WTC11 (cell line): ENCODE results near the gene ZNF286A.

ENCODE experiments used
- ATF2 ChIP-seq: sonication (generic); formaldehyde crosslinking; IDR thresholded peaks from 2 replicates; pipeline ENCODE4 v1.8.1; 2022; ENCODE audit warnings: low read depth, missing genetic modification reagents, borderline replicate concordance
- CTCF ChIP-seq: fragments of 200-600 bp; IDR thresholded peaks from 2 replicates; pipeline ENCODE4 v1.8.0; 2022; ENCODE audit warnings: antibody characterized with exemption
- GABPB1 ChIP-seq: sonication (generic); formaldehyde crosslinking; IDR thresholded peaks from 2 replicates; pipeline ENCODE4 v1.8.1; 2023; ENCODE audit warnings: mild to moderate bottlenecking, missing genetic modification reagents
- HMGXB4 ChIP-seq: sonication (generic); formaldehyde crosslinking; IDR thresholded peaks from 2 replicates; pipeline ENCODE4 v1.8.1; 2023; ENCODE audit warnings: mild to moderate bottlenecking, moderate library complexity, missing genetic modification reagents
- IRF2 ChIP-seq: sonication (generic); formaldehyde crosslinking; IDR thresholded peaks from 2 replicates; pipeline ENCODE4 v1.8.0; 2022; ENCODE audit warnings: low read depth, missing genetic modification reagents, borderline replicate concordance
- MAX ChIP-seq: sonication (generic); formaldehyde crosslinking; IDR thresholded peaks from 2 replicates; pipeline ENCODE4 v1.8.0; 2022; ENCODE audit warnings: mild to moderate bottlenecking, missing genetic modification reagents
- USF2 ChIP-seq: sonication (generic); formaldehyde crosslinking; IDR thresholded peaks from 2 replicates; pipeline ENCODE4 v1.8.1; 2023; ENCODE audit warnings: mild to moderate bottlenecking, missing genetic modification reagents, moderate library complexity
- ZMAT4 ChIP-seq: fragments of 250-450 bp; sonication (Bioruptor Pico); IDR thresholded peaks from 2 replicates; pipeline ENCODE4 v1.9.0; 2021; ENCODE audit warnings: mild to moderate bottlenecking
- ZNF671 ChIP-seq: fragments of 250-450 bp; sonication (Bioruptor Pico); IDR thresholded peaks from 2 replicates; pipeline ENCODE4 v1.8.0; 2021; ENCODE audit warnings: mild to moderate bottlenecking
- ZSCAN18 ChIP-seq: fragments of 250-450 bp; sonication (Bioruptor Pico); IDR thresholded peaks from 2 replicates; pipeline ENCODE4 v2.1.2; 2022; ENCODE audit warnings: mild to moderate bottlenecking, moderate library complexity

- TF ChIP-seq CTCF (no peak), ZSCAN18 (no peak), IRF2 (CRISPR knock-in tag) (no peak), HMGXB4 (no peak), ZNF671 (no peak), GABPB1 (no peak), USF2 (CRISPR knock-in tag) (no peak), MAX (CRISPR knock-in tag) (no peak), ZMAT4 (CRISPR knock-in tag) (no peak), ATF2 (CRISPR knock-in tag) (no peak)
These were observed 38.5 kb downstream of the ZNF286A start for GRCh38 chr17:15738066-15738465.
